HG02943 (cell line): ENCODE results near the gene SSX3.
"Not testable (repeated sequence)": the region's sequence is repeated elsewhere in the genome, so short reads cannot be mapped to it uniquely, and the experiment has no call there.

Source experiments
- ATAC-seq: cut with Tn5 transposase; IDR thresholded peaks from one replicate; pipeline ENCODE4 v1.9.1; 2021; ENCODE audit warnings: mild to moderate bottlenecking, low read depth, moderate library complexity; ENCODE audit not compliant: unreplicated experiment

The SSX3 gene

GRCh38 chrX:48356315-48357094, at the start of gene SSX3:
Gene SSX3, minus strand, starts transcription at chrX:48356703. Its CDS starts 1,454 bp downstream, at chrX:48355249.
- ATAC-seq: not testable (repeated sequence)

DNA sequence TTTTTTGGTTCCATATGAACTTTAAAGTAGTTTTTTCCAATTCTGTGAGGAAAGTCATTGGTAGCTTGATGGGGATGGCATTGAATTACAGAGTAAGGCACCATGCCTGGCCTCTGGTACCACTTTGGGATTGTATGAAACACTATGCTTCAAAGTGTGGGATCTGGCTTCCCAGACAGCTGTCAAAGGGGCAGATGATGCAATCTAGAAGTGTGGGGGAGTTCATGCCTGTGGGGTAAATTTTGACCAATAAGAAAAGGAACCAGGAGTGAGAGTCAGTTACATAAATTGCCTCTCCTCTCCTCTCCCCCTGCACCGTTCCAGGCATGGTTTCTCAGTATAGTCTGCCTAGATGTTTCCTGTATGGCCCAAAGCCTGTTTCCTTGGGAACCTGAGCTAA, 41.3 kb upstream of the SSX3 start:
- not testable (repeated sequence) for ATAC-seq

DNA sequence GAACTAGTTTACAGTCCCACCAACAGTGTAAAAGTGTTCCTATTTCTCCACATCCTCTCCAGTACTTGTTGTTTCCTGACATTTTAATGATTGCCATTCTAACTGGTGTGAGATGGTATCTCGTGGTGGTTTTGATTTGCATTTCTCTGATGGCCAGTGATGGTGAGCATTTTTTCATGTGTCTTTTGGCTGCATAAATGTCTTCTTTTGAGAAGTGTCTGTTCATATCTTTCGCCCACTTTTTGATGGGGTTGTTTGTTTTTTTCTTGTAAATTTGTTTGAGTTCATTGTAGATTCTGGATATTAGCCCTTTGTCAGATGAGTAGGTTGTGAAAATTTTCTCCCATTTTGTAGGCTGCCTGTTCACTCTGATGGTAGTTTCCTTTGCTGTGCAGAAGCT, 40.4 kb upstream of the SSX3 start:
- ATAC-seq: not testable (repeated sequence)

DNA sequence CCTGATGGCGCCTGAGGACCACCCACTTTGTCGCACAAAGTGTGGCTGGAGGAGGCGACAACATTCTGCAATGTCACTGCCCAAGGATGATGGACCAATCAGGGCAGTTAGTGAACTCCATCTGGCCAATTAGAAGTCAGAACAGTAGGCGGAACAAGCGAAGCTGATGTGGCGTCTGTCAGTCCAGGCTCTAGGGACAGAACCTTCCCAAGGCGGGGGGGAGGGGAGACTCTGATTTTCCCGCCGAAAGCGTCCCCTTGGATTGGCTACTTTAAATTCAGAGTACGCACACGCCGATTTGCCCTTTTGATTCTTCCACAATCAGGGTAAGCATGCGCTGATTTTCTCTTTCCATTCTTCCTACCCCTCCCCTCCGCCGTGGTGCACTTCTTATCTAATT, 26.7 kb upstream of the SSX3 start, which contains the start of gene SSX4:
Gene SSX4, plus strand, starts transcription at position 301 of the 400 bp plus-strand sequence. CDS start 515 bp downstream, outside the sequence.
- ATAC-seq: not testable (repeated sequence)

DNA sequence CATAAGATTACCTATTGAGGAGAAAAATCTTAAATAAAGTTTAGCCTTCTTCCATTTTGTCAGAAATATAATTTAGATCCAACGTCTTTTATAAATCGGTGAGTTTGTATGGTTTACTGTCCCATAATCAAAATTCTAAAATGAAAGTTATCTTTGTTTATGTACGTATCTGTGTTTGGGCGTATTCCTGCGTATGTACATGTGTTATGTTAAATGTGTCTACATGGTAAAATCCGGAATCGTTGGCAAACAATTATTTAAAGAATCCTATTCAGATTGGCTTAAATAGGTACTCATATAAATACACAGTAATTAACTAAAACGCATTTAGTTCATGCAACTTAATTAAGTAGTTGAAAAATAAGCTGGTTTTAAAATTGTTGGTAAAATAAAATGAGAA, 13.9 kb upstream of the SSX3 start:
- not testable (repeated sequence) for ATAC-seq

DNA sequence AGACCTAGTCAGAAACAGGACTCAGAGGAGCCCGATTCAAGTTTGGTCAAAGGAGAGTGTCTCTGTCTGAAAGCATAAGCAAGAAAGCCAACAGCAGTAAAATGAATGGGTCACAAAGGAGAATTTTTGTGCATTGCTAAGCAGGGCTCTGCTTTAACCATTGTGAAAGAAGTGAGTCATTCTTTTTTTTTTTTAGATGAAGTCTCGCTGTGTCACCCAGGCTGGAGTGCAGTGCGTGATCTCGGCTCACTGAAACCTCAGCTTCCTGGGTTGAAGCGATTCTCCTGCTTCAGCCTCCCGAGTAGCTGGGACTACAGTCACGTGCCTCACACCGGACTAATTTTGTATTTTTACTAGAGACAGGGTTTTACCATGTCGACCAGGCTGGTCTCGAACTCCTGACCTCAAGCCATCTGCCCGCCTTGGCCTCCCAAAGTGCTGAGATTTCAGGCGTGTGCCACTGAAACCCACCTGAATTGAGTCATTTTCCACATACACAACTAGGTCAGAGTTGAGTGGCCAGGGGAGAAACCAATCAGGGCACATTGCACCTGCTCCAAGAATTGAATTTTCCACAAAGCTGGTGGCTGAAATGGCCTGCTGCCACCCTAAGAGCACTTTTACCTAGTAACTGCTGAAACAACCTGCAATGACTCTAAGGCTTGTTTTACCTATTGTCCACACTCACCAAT, 11.4 kb upstream of the SSX3 start:
- not testable (repeated sequence) for ATAC-seq

- ATAC-seq: not testable (repeated sequence)
Measured at GRCh38 chrX:48359281-48359680, 2.8 kb upstream of the SSX3 start.

DNA sequence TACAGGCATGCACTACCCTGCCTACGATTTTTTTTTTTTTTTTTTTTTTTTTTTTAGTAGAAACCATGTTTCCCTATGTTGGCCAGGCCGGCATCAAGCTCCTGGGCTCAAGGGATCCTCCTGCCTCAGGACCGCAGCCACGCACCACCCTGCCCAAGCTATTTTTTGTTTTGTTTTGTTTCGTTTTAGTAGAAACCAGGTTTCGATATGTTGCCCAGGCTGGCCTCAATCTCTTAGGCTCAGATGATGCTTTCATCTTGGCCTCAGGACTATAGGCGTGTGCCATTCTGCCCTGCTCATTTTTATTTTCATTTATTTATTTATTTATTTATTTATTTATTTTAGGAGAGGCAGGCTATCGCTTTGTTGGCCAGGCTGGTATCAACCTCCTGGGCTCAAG, 1.2 kb upstream of the SSX3 start:
- no peak for ATAC-seq

- not testable (repeated sequence) for ATAC-seq
Measured at GRCh38 chrX:48346059-48346458, 10.4 kb downstream of the SSX3 start.

- ATAC-seq: not testable (repeated sequence)
Measured at GRCh38 chrX:48313996-48314395, 42.5 kb downstream of the SSX3 start.

GRCh38 chrX:48306175-48306574, 50.3 kb downstream of the SSX3 start:
- ATAC-seq: no peak
